K562 (cell line): ENCODE data around the gene SCN5A. TPM values are rescaled to one million over a fixed set of nuclear protein-coding genes. Genes with fewer than 3 reads are reported as not detected.

ENCODE experiments used
- ATF3 ChIP-seq, 2 experiments: fragments of 450-650 bp in 1 of 2; sonication (generic) in 1 of 2; formaldehyde crosslinking in 1 of 2; IDR thresholded peaks in 1 of 2; conservative IDR thresholded peaks in 1 of 2; 2 replicates each; pipeline versions ENCODE4 v1.6.1 to v1.8.1; 2016 to 2023; ENCODE audit warnings: mild to moderate bottlenecking in 2 of 2, moderate library complexity in 2 of 2, inconsistent platforms in 1 of 2, missing genetic modification reagents in 1 of 2
- BCL6 ChIP-seq: fragments of 250-450 bp; sonication (Bioruptor Pico); IDR thresholded peaks from 2 replicates; pipeline ENCODE4 v1.4.0; 2020
- BHLHE40 ChIP-seq: IDR thresholded peaks from 2 replicates; pipeline ENCODE4 v1.6.1; 2011; ENCODE audit warnings: low read length, improper control_type of control experiment
- ELK1 ChIP-seq: sonication (generic); formaldehyde crosslinking; IDR thresholded peaks from 2 replicates; pipeline ENCODE4 v1.8.1; 2022; ENCODE audit warnings: missing genetic modification reagents
- HES1 ChIP-seq: fragments of 450-650 bp; IDR thresholded peaks from 2 replicates; pipeline ENCODE4 v1.6.1; 2016; ENCODE audit warnings: low read depth, mild to moderate bottlenecking, moderate library complexity
- HMBOX1 ChIP-seq: sonication (generic); IDR thresholded peaks from 2 replicates; pipeline ENCODE4 v1.6.1; 2016
- MYC ChIP-seq, 2 experiments: fragments of 250-450 bp in 1 of 2; sonication (Bioruptor Pico) in 1 of 2; IDR thresholded peaks; 2 replicates each; pipeline versions ENCODE4 v1.5.1 to v1.6.1; 2012 to 2021; ENCODE audit warnings: low read depth in 2 of 2, borderline replicate concordance in 1 of 2, improper control_type of control experiment in 1 of 2, low read length in 1 of 2, mild to moderate bottlenecking in 1 of 2, moderate library complexity in 1 of 2
- NCOA1 ChIP-seq: fragments of 450-650 bp; IDR thresholded peaks from 2 replicates; pipeline ENCODE4 v1.6.1; 2016; ENCODE audit warnings: low read depth
- NFE2L1 ChIP-seq: fragments of 450-650 bp; IDR thresholded peaks from 2 replicates; pipeline ENCODE4 v1.6.1; 2016; ENCODE audit warnings: missing genetic modification characterization, low read depth, mild to moderate bottlenecking, missing compliant biosample characterization, moderate library complexity, borderline replicate concordance
- PHF20 ChIP-seq: fragments of 450-650 bp; IDR thresholded peaks from 2 replicates; pipeline ENCODE4 v1.6.1; 2018; ENCODE audit not compliant: partially characterized antibody
- RBBP5 ChIP-seq: fragments of 200-600 bp; sonication (generic); IDR thresholded peaks from 2 replicates; pipeline ENCODE4 v1.6.1; 2012; ENCODE audit warnings: borderline replicate concordance, mild to moderate bottlenecking, low read length, control low read depth, inconsistent platforms; ENCODE audit not compliant: insufficient read depth, poor library complexity, severe bottlenecking
- ZNF318 ChIP-seq, 2 experiments: fragments of 450-650 bp; IDR thresholded peaks; 2 replicates each; pipeline ENCODE4 v1.6.1; 2016; ENCODE audit warnings: mild to moderate bottlenecking in 2 of 2, borderline replicate concordance in 1 of 2, low read depth in 1 of 2, moderate library complexity in 1 of 2
- ZNF507 ChIP-seq: conservative IDR thresholded peaks from 2 replicates; pipeline ENCODE4 v1.6.1; 2017; ENCODE audit warnings: missing genetic modification characterization, missing compliant biosample characterization
- polyA plus RNA-seq, 8 experiments: library from polyadenylated mRNA; depleted of rRNA in 4 of 8; stranded (reverse) in 5 of 8; unstranded in 3 of 8; fragments of >200 nt; fragmentation: Nextera tagmentation in 2 of 8; fragmentation: Illumina TruSeq in 1 of 8; extraction: Ambion mirVana in 2 of 8; extraction: Trizol in 1 of 8; gene quantifications; 2 replicates each; pipeline versions ENCODE4 v1.2.1 to v1.2.3, GENCODE V29; 2011 to 2014; ENCODE audit warnings: inconsistent platforms in 1 of 8, missing spikeins in 1 of 8
- total RNA-seq, 7 experiments: library from RNA; depleted of rRNA in 6 of 7; stranded (reverse); fragments of >200 nt in 6 of 7; fragmentation: Illumina TruSeq in 2 of 7; extraction: Trizol in 2 of 7; gene quantifications; 2 replicates each; pipeline versions ENCODE4 v1.2.1 to v1.2.3, GENCODE V29; 2011 to 2021; ENCODE audit warnings: low replicate concordance in 1 of 7

The SCN5A gene
- total and polyA plus RNA-seq, 9 of the 15 experiments (the other 6 are each of a cell fraction or from before 2014, with no cell fraction given) = 0.07 to 1.4 (median 0.21) TPM; not detected in 2

- TF ChIP-seq ZNF318 (IDR thresholded peaks at IDR 0.05; ENCODE audit: borderline replicate concordance in 1 of 2, low read depth in 1 of 2) = no peak
- TF ChIP-seq ELK1 = no peak
- TF ChIP-seq ZNF507 = no peak
- no peak for TF ChIP-seq ATF3 (IDR thresholded peaks at IDR 0.05)
- no peak for TF ChIP-seq ATF3 (CRISPR knock-in tag; conservative IDR thresholded peaks at IDR 0.05)
- TF ChIP-seq NFE2L1 (tag) = no peak
- peak; percentile 67 for TF ChIP-seq MYC (IDR thresholded peaks at IDR 0.05; ENCODE audit: low read depth, low read length)
- no peak for TF ChIP-seq MYC (CRISPR knock-in tag; IDR thresholded peaks at IDR 0.05; ENCODE audit: borderline replicate concordance, low read depth)
- no peak for TF ChIP-seq RBBP5
- no peak for TF ChIP-seq BCL6 (CRISPR knock-in tag)
- TF ChIP-seq NCOA1 = no peak
- TF ChIP-seq PHF20 = peak; percentile 24
- no peak for TF ChIP-seq HES1
- TF ChIP-seq BHLHE40 = 0 out of 2 replicates have a peak, but pooled peaks have one; percentile 32
- TF ChIP-seq HMBOX1 = no peak
Measured at GRCh38 chr3:38649500-38650247, at the start of gene SCN5A (continued).
